ENCODE results near the gene BRD3.

- no peak for TF ChIP-seq CTCF (IDR thresholded peaks at IDR 0.05)
- no peak for TF ChIP-seq POLR2A (IDR thresholded peaks at IDR 0.05)
Observed at GRCh38 chr9:134059188-134059641, 8.6 kb downstream of the BRD3 start.

All from testis (tissue), 2 donors.